Astrocyte (in vitro differentiated cells and primary cell): ENCODE data around the gene TTL. TPM values are rescaled to one million over a fixed set of nuclear protein-coding genes. Genes with fewer than 3 reads are reported as not detected.
A peak's percentile ranks its signal among the peaks of the same experiment; 100 is the strongest.

Source experiments
- DNase-seq: peaks from one replicate; pipeline ENCODE4 v3.0.0-alpha.2; 2010; ENCODE audit warnings: low read depth
- FAIRE-seq: peaks from 2 replicates; lab custom pipeline; 2011; peaks lifted over from hg19 to GRCh38; lab: Jason Lieb, UNC
- H2AFZ ChIP-seq: 2 replicates; pipeline ENCODE4 v1.6.0; 2012; ENCODE audit warnings: low read depth, low read length, inconsistent platforms
- H3K27ac ChIP-seq: 2 replicates; pipeline ENCODE4 v1.5.1; 2011; ENCODE audit warnings: low read depth, low read length, inconsistent platforms
- H3K27me3 ChIP-seq: 2 replicates; pipeline ENCODE4 v1.6.0; 2011; ENCODE audit warnings: low read length, inconsistent platforms; ENCODE audit not compliant: insufficient read depth
- H3K36me3 ChIP-seq: 2 replicates; pipeline ENCODE4 v1.5.1; 2011; ENCODE audit warnings: low read length, inconsistent platforms; ENCODE audit not compliant: insufficient read depth
- H3K4me1 ChIP-seq: 2 replicates; pipeline ENCODE4 v1.5.1; 2011; ENCODE audit warnings: low read length, inconsistent platforms; ENCODE audit not compliant: insufficient read depth
- H3K4me2 ChIP-seq: 2 replicates; pipeline ENCODE4 v1.6.0; 2012; ENCODE audit warnings: low read length, inconsistent platforms
- H3K4me3 ChIP-seq: 2 replicates; pipeline ENCODE4 v1.5.1; 2011; ENCODE audit warnings: low read depth, mild to moderate bottlenecking, low read length, inconsistent platforms; ENCODE audit not compliant: insufficient read depth
- H3K79me2 ChIP-seq: 2 replicates; pipeline ENCODE4 v1.6.0; 2012; ENCODE audit warnings: mild to moderate bottlenecking, low read length, inconsistent platforms; ENCODE audit not compliant: insufficient read depth
- H3K9ac ChIP-seq: 2 replicates; pipeline ENCODE4 v1.6.0; 2012; ENCODE audit warnings: mild to moderate bottlenecking, low read length, inconsistent platforms
- H3K9me3 ChIP-seq: 2 replicates; pipeline ENCODE4 v1.5.1; 2012; ENCODE audit warnings: low read depth, mild to moderate bottlenecking, low read length, inconsistent platforms; ENCODE audit not compliant: insufficient read depth
- H4K20me1 ChIP-seq: 2 replicates; pipeline ENCODE4 v1.6.0; 2012; ENCODE audit warnings: low read length, inconsistent platforms; ENCODE audit not compliant: insufficient read depth
- H3K27ac Mint-ChIP-seq: one replicate; pipeline ENCODE4 v1.8.0; 2021; ENCODE audit warnings: mild to moderate bottlenecking, mixed read lengths; ENCODE audit not compliant: unreplicated experiment
- H3K27me3 Mint-ChIP-seq: one replicate; pipeline ENCODE4 v1.8.0; 2021; ENCODE audit warnings: low read depth, mixed read lengths; ENCODE audit not compliant: unreplicated experiment
- H3K36me3 Mint-ChIP-seq: one replicate; pipeline ENCODE4 v1.8.0; 2021; ENCODE audit warnings: low read depth, mixed read lengths; ENCODE audit not compliant: unreplicated experiment
- H3K4me1 Mint-ChIP-seq: one replicate; pipeline ENCODE4 v1.8.0; 2021; ENCODE audit warnings: low read depth, mixed read lengths; ENCODE audit not compliant: unreplicated experiment
- H3K4me3 Mint-ChIP-seq: one replicate; pipeline ENCODE4 v1.8.0; 2021; ENCODE audit warnings: mild to moderate bottlenecking, moderate library complexity, mixed read lengths; ENCODE audit not compliant: unreplicated experiment
- H3K9me3 Mint-ChIP-seq: one replicate; pipeline ENCODE4 v1.8.0; 2021; ENCODE audit warnings: mild to moderate bottlenecking, mixed read lengths; ENCODE audit not compliant: unreplicated experiment
- EZH2 ChIP-seq: IDR thresholded peaks from 2 replicates; pipeline ENCODE4 v1.6.1; 2012; ENCODE audit warnings: mild to moderate bottlenecking, low read length, inconsistent platforms; ENCODE audit not compliant: insufficient read depth
- total RNA-seq: library from RNA; stranded (reverse); gene quantifications from 2 replicates; pipeline ENCODE4 v1.2.1, GENCODE V29; 2021
- TF ChIP-seq, protein P1 (sequence below): IDR thresholded peaks from 2 replicates; pipeline ENCODE4 v1.5.1; 2011; ENCODE audit warnings: low read depth, mild to moderate bottlenecking, inconsistent platforms, low read length, moderate library complexity; ENCODE audit not compliant: insufficient read depth

Gene TTL
- total RNA-seq, 1 donor from 2014 or later, result 58.1 TPM

DNA sequence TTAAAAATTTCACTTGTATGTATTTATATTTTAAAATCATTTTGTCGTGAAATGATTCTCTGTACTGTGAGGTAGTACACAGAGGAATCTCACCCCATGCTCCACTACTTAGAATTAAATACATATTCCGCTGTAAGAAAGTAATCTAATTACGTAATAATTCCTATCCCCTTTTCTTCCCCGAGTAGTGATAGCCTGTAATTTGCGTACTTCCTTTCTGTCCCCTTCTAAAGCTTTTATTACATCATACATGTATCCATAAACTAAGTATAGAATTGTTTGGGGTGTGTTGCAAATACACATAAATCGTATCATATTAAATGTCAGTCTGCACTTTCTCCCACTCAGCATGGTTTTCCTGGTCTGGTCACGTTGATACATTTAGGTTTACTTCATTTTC, 90.0 kb downstream of the TTL start:
- Histone ChIP-seq H3K4me2 (no peak overlapping the region), H2AFZ (no peak overlapping the region), H3K4me3 (no peak overlapping the region), H4K20me1 (no peaks in the 10 kb centered on the region), H3K36me3 (peaks cover 44% of the 10 kb centered on the region), H3K27ac (no peak overlapping the region), H3K9me3 (no peaks in the 10 kb centered on the region), H3K27me3 (no peaks in the 10 kb centered on the region), H3K9ac (no peak overlapping the region), H3K4me1 (no peaks in the 10 kb centered on the region), H3K79me2 (no peaks in the 10 kb centered on the region)
- H3K4me1 Mint-ChIP-seq, result no peaks in the 10 kb centered on the region
- TF ChIP-seq, protein P1, sequence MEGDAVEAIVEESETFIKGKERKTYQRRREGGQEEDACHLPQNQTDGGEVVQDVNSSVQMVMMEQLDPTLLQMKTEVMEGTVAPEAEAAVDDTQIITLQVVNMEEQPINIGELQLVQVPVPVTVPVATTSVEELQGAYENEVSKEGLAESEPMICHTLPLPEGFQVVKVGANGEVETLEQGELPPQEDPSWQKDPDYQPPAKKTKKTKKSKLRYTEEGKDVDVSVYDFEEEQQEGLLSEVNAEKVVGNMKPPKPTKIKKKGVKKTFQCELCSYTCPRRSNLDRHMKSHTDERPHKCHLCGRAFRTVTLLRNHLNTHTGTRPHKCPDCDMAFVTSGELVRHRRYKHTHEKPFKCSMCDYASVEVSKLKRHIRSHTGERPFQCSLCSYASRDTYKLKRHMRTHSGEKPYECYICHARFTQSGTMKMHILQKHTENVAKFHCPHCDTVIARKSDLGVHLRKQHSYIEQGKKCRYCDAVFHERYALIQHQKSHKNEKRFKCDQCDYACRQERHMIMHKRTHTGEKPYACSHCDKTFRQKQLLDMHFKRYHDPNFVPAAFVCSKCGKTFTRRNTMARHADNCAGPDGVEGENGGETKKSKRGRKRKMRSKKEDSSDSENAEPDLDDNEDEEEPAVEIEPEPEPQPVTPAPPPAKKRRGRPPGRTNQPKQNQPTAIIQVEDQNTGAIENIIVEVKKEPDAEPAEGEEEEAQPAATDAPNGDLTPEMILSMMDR, result no peak
- no peak for TF ChIP-seq EZH2
- no peaks in the 10 kb centered on the region for H3K9me3 Mint-ChIP-seq
- H3K27me3 Mint-ChIP-seq, result no peaks in the 10 kb centered on the region
- no peak overlapping the region for H3K4me3 Mint-ChIP-seq
- DNase-seq (no peak), FAIRE-seq (no peak)
- no peak overlapping the region for H3K27ac Mint-ChIP-seq
- peaks cover 16% of the 10 kb centered on the region for H3K36me3 Mint-ChIP-seq

DNA sequence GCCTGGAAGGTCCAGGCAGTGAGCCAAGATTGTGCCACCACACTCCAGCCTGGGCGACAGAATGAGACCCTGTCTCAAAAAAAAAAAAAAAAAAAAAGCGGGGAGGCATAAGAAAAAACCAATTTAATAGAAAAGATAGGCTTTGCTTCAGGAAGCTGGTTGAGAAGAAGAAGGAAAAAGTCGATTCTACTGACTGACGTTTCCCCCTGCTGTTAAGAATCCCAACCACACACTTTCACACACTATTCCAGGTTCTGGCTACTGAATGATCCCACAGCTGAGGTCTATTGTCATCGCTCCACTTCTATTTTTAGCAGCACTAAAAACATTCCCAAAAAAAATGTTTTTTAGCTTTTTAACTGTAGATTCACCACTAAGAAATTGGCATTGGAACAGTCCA, 95.8 kb downstream of the TTL start:
- H3K27ac ChIP-seq, result no peak overlapping the region
- H3K9me3 ChIP-seq, result no peaks in the 10 kb centered on the region
- no peak overlapping the region for H3K27ac Mint-ChIP-seq

DNA sequence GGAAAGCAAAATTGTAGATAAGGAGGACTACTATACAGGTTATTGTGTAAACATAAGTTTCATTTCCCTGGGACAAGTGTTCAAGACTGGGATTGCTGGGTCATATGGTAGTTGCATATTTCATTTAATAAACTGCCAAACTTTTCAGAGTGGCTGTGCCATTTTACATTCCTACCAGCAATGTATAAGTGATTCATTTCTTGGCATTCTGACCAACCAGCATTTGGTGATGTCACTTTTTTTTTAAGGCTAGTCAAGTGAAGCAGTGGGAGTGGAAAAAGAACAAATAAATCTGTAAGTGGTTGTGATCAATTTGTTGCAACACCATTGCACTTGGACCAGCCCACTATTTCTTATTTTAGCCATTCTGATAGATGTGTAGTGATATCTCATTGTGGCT, 97.3 kb downstream of the TTL start:
- FAIRE-seq (no peak), DNase-seq (peak; percentile 85)
- H3K4me1 ChIP-seq, result peaks cover 11% of the 10 kb centered on the region
- no peak overlapping the region for H3K4me3 ChIP-seq
- H3K36me3 ChIP-seq, result peaks cover 14% of the 10 kb centered on the region
- no peaks in the 10 kb centered on the region for H3K9me3 ChIP-seq
- H3K27ac ChIP-seq, result no peak overlapping the region
- H3K4me1 Mint-ChIP-seq, result peaks cover 13% of the 10 kb centered on the region
- H3K27me3 ChIP-seq, result no peaks in the 10 kb centered on the region
- H3K36me3 Mint-ChIP-seq, result peaks cover 5% of the 10 kb centered on the region
- no peaks in the 10 kb centered on the region for H3K27me3 Mint-ChIP-seq
- H3K9ac ChIP-seq, result no peak overlapping the region
- H3K4me3 Mint-ChIP-seq, result no peak overlapping the region
- H3K27ac Mint-ChIP-seq, result no peak overlapping the region
- peak overlapping the region; percentile 2 for H3K4me2 ChIP-seq
- H3K9me3 Mint-ChIP-seq, result no peaks in the 10 kb centered on the region
- H3K79me2 ChIP-seq, result no peaks in the 10 kb centered on the region
- H4K20me1 ChIP-seq, result no peaks in the 10 kb centered on the region
- H2AFZ ChIP-seq, result no peak overlapping the region
- TF ChIP-seq, protein P1, result peak; percentile 21
- TF ChIP-seq EZH2, result no peak

More for the DNA sequence above, 95.8 kb downstream of the TTL start:
- FAIRE-seq (no peak), DNase-seq (peak; percentile 41)
- Histone ChIP-seq H2AFZ (no peak overlapping the region), H3K4me1 (peaks cover 6% of the 10 kb centered on the region), H3K36me3 (peaks cover 18% of the 10 kb centered on the region), H3K4me3 (no peak overlapping the region), H3K9ac (no peak overlapping the region), H3K79me2 (no peaks in the 10 kb centered on the region), H3K27me3 (no peaks in the 10 kb centered on the region), H3K4me2 (no peak overlapping the region), H4K20me1 (no peaks in the 10 kb centered on the region)
- H3K27me3 Mint-ChIP-seq, result no peaks in the 10 kb centered on the region
- peaks cover 11% of the 10 kb centered on the region for H3K4me1 Mint-ChIP-seq
- no peaks in the 10 kb centered on the region for H3K9me3 Mint-ChIP-seq
- no peak overlapping the region for H3K4me3 Mint-ChIP-seq
- peaks cover 5% of the 10 kb centered on the region for H3K36me3 Mint-ChIP-seq
- no peak for TF ChIP-seq EZH2
- TF ChIP-seq, protein P1, result peak; percentile 14
